Muscle of leg (tissue), 11 donors: ENCODE data around the gene PHC1. TPM values are rescaled to one million over a fixed set of nuclear protein-coding genes. Genes with fewer than 3 reads are reported as not detected.
A peak's percentile ranks its signal among the peaks of the same experiment; 100 is the strongest.

ENCODE experiments used
- DNase-seq: peaks from one replicate; pipeline ENCODE4 v3.0.0; 2013
- H3K27ac ChIP-seq: one replicate; pipeline ENCODE4 v1.5.1; 2013; ENCODE audit warnings: mild to moderate bottlenecking, low read length, control low read depth
- H3K27me3 ChIP-seq: one replicate; pipeline ENCODE4 v1.6.1; 2013; ENCODE audit warnings: low read length; ENCODE audit not compliant: control insufficient read depth, insufficient read depth
- H3K36me3 ChIP-seq: one replicate; pipeline ENCODE4 v1.6.1; 2013; ENCODE audit warnings: low read length; ENCODE audit not compliant: control insufficient read depth, insufficient read depth
- H3K4me1 ChIP-seq: one replicate; pipeline ENCODE4 v1.6.1; 2013; ENCODE audit warnings: low read length; ENCODE audit not compliant: control insufficient read depth, insufficient read depth
- H3K4me3 ChIP-seq: one replicate; pipeline ENCODE4 v1.5.1; 2013; ENCODE audit warnings: low read length, control low read depth
- H3K9me3 ChIP-seq: replicated peaks from 2 replicates; pipeline ENCODE4 v1.6.1; 2013; ENCODE audit warnings: low read depth, low read length; ENCODE audit not compliant: control insufficient read depth
- WGBS: methylation state at CpG from one replicate; pipeline ENCODE4 v1.1.5; 2013; ENCODE audit warnings: missing lambda C conversion rate; ENCODE audit not compliant: insufficient coverage; 5-methylcytosine and 5-hydroxymethylcytosine counted together
- polyA plus RNA-seq, 8 donors: library from polyadenylated mRNA; unstranded; fragments of 120-200 nt; gene quantifications; one replicate each; pipeline versions ENCODE4 v1.2.1 to v1.2.3, GENCODE V29; 2013; ENCODE audit warnings: inconsistent platforms in 1 of 8, low replicate concordance in 1 of 8; ENCODE audit not compliant: insufficient read length in 8 of 8, insufficient read depth in 1 of 8
- total RNA-seq: library from RNA; stranded (reverse); fragments of 120-200 nt; gene quantifications from one replicate; pipeline ENCODE4 v1.2.4, GENCODE V29; 2013

Gene PHC1
- total and polyA plus RNA-seq, 9 donors = 27.8 to 44.3 (median 34.7) TPM

DNA sequence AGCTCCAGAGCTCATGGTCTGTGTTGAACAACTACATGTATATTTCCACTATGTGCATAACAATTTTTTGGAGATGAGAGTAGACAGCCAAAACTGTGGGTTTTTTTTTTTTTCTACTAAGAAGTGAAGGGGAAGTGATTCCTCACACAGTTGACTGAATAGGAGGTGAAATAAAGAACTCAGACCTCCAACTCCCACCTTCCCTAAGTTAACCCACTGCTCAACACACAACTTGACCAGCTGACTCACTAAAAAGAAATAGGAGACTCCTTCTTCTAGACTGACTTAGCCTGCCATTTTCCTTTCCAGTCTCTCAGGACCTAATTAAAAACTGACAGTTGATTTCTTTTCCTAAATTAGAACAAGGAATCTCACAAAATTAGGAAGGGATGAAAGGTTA is 33.4 kb downstream of the PHC1 start:
- no peak overlapping the region for H3K4me3 ChIP-seq

DNA sequence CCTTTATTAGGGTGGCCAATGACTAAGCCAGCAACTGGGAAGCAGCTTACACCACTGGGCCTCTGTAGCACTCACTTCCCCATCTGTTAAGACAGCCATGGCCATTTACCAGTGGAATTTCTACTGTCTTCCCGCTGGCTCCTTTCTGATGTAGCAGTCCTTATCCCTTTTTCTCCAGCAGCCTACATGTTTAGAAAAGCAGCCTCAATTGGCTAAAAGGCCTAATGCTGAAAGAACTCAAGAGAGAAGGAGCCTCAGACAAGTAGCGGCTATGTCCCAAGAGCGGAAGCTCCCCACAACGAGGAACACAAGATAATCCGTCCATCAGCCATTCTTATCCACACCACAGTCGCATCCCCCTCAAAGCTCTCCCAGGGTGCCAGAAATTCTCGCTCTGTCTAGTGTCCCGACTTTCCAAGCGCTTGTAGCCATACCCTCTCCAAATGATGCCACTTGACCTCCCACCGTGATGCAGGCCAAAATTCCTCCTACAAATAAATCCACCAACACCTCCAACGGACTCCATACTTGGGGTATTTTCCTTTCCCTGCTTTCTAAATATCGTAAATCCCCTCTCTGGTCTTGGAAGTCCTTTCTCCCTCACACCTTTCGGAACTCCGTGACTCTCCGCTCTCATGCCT is 34.5 kb downstream of the PHC1 start:
- no peaks in the 10 kb centered on the region for H3K9me3 ChIP-seq
- peaks cover 16% of the 10 kb centered on the region for H3K4me1 ChIP-seq
- H3K4me3 ChIP-seq = peak overlapping the region; percentile 74
- H3K27ac ChIP-seq = peak overlapping the region; percentile 99
- H3K36me3 ChIP-seq = peaks cover 15% of the 10 kb centered on the region
- WGBS = 0% methylated on average over 13 of the region's 15 CpGs
- no peaks in the 10 kb centered on the region for H3K27me3 ChIP-seq
- DNase-seq = peak; percentile 42

More for the DNA sequence above, 33.4 kb downstream of the PHC1 start:
- peaks cover 26% of the 10 kb centered on the region for H3K36me3 ChIP-seq
- H3K27ac ChIP-seq = no peak overlapping the region
- H3K4me1 ChIP-seq = peaks cover 16% of the 10 kb centered on the region
- DNase-seq = no peak
- no peaks in the 10 kb centered on the region for H3K27me3 ChIP-seq
- H3K9me3 ChIP-seq = no peaks in the 10 kb centered on the region

DNA sequence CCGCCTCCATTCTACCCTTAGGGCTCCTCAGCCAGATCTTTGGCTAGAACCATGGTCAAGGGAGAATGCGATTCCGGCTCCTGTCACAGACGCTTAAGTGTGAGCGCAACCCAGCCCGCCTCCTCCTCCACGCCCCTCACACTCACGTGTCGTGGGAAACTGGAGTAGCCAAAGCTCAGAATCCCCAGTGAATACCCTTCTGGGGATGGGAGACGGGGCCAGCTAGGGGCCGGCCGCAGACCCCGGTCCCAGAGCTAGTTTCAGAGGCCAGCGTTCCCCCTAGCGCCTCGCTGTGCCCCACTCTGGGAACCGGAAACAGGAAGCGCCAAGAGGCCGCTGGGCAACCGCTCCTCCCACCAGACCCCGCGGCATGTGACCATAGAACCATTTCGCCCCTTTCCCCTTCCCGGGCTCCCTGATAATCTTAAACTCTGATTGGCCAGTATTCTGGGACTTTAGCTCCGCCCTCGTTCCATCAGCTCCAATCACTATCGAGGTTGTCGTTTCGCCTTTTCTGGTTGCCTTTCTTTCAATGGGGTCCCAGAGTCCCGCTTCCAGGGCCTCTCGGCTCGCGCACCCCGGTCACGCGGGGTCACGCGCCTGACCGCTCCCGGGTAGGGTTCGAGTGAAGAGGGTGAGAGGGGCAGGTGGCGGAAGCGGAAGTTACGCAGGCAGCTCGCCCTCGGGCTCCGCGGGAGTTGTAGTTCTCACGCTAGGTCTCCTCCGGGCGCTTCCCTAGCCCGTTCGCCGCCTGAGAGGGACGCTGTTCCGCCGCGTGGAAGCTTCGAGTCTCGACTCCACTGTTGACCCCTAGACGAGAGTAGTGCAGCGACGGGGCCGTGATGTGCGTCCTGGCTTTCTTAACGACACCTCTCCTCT is 35.3 kb downstream of the PHC1 start, which contains the start of gene M6PR:
Gene M6PR, minus strand, starts transcription at position 304 of the 879 bp plus-strand sequence. CDS start 3,241 bp downstream, outside the sequence.
- peak; percentile 99 for DNase-seq
- Histone ChIP-seq H3K4me1 (peaks cover 16% of the 10 kb centered on the region), H3K9me3 (no peaks in the 10 kb centered on the region), H3K36me3 (peaks cover 11% of the 10 kb centered on the region), H3K27me3 (no peaks in the 10 kb centered on the region), H3K4me3 (peak within 1 kb of the TSS; percentile 74), H3K27ac (peak within 1 kb of the TSS; percentile 99)
- WGBS = 0% methylated on average over 60 of the region's 66 CpGs

- WGBS = 3% methylated on average over 6 of the region's 7 CpGs
- H3K4me1 ChIP-seq = peaks cover 16% of the 10 kb centered on the region
- H3K27me3 ChIP-seq = no peaks in the 10 kb centered on the region
These were observed 35.9 kb downstream of the PHC1 start for GRCh38 chr12:8950221-8950527.

GRCh38 chr12:8950702-8951478 is 36.6 kb downstream of the PHC1 start:
- no peaks in the 10 kb centered on the region for H3K27me3 ChIP-seq
- WGBS = no CpG with 5 or more reads among the region's 9 CpGs
- no peak for DNase-seq
- H3K27ac ChIP-seq = no peak overlapping the region
- H3K4me1 ChIP-seq = peaks cover 16% of the 10 kb centered on the region
- peak overlapping the region; percentile 74 for H3K4me3 ChIP-seq
- H3K9me3 ChIP-seq = peaks cover 2% of the 10 kb centered on the region
- H3K36me3 ChIP-seq = peaks cover 2% of the 10 kb centered on the region

More at GRCh38 chr12:8950221-8950527, 35.9 kb downstream of the PHC1 start:
- DNase-seq = no peak
- Histone ChIP-seq H3K36me3 (peaks cover 5% of the 10 kb centered on the region), H3K4me3 (peak overlapping the region; percentile 74), H3K27ac (peak overlapping the region; percentile 99), H3K9me3 (no peaks in the 10 kb centered on the region)

- no peaks in the 10 kb centered on the region for H3K27me3 ChIP-seq
- H3K4me3 ChIP-seq = no peak overlapping the region
- no peak overlapping the region for H3K27ac ChIP-seq
- no peak for DNase-seq
- H3K4me1 ChIP-seq = peaks cover 16% of the 10 kb centered on the region
- peaks cover 4% of the 10 kb centered on the region for H3K9me3 ChIP-seq
- peaks cover 3% of the 10 kb centered on the region for H3K36me3 ChIP-seq
- 60% methylated on average over 1 of the region's 1 CpG for WGBS
These were observed 37.4 kb downstream of the PHC1 start for GRCh38 chr12:8951744-8952143.

GRCh38 chr12:8953773-8954402 is 39.6 kb downstream of the PHC1 start:
- DNase-seq = no peak
- no peak overlapping the region for H3K4me3 ChIP-seq
- no peak overlapping the region for H3K27ac ChIP-seq
- H3K27me3 ChIP-seq = no peaks in the 10 kb centered on the region
- peaks cover 4% of the 10 kb centered on the region for H3K4me1 ChIP-seq
- peaks cover 3% of the 10 kb centered on the region for H3K36me3 ChIP-seq
- H3K9me3 ChIP-seq = peaks cover 4% of the 10 kb centered on the region
- WGBS = 100% methylated on average over 1 of the region's 8 CpGs

DNA sequence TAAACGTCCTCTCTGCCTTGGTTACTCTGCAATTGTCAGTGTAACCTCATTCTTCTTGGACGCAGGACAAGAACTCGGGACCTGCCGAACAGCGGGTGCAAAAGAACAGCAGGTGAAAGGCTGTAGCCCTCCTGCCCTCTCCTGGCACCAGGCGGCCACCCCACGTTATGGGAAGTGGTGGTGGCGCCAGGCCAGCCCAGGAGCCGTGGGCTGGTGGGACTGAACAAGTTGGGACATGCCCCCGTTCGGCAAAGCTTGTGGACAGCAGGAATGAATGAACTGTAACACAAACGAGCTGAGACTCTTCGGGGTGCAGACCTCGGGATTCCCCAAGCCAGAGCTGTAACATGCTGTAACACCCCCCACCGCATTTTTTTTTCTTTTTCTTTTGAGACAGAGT is 41.8 kb downstream of the PHC1 start:
- Histone ChIP-seq H3K9me3 (peaks cover 4% of the 10 kb centered on the region), H3K4me1 (peaks cover 2% of the 10 kb centered on the region), H3K36me3 (peaks cover 3% of the 10 kb centered on the region), H3K4me3 (no peak overlapping the region), H3K27me3 (no peaks in the 10 kb centered on the region), H3K27ac (no peak overlapping the region)
- WGBS = 88% methylated on average over 13 of the region's 15 CpGs
- DNase-seq = no peak

GRCh38 chr12:8956772-8957171 is 42.5 kb downstream of the PHC1 start:
- 95% methylated on average over 4 of the region's 7 CpGs for WGBS
- no peak overlapping the region for H3K27ac ChIP-seq
- H3K9me3 ChIP-seq = peaks cover 4% of the 10 kb centered on the region
- H3K36me3 ChIP-seq = peaks cover 3% of the 10 kb centered on the region
- DNase-seq = no peak
- H3K4me3 ChIP-seq = no peak overlapping the region
- no peaks in the 10 kb centered on the region for H3K27me3 ChIP-seq
- H3K4me1 ChIP-seq = no peaks in the 10 kb centered on the region
